ENCODE results near the gene SLC6A16.

DNA sequence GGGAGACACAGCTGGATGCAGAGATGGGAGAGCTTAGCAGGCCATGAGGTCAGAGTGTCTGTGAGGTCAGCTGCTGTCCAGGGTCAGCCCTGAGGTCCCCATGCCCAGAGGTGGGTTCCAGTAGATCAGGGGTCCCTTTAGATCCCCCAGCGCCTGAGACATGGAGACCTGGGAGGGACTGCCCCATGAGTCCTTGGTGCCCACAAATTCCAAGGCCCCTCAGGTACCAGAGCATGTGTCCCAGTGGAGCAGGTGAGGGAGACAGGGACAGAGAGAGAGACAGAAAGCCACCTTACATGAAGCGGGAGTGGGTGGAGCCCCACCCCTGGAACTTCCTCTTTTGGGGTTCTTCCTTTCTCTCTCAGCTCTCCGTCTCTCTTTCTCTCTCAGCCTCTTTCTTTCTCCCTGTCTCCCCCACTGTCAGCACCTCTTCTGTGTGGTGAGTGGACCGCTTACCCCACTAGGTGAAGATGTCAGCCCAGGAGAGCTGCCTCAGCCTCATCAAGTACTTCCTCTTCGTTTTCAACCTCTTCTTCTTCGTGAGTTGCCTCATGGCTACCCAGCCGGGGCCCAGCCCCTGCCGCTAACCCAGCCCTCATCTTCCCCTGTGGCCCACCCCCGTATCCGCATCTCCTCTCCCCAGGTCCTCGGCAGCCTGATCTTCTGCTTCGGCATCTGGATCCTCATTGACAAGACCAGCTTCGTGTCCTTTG is 10.2 kb upstream of the SLC6A16 start, which contains the start of gene CD37:
- TF ChIP-seq, protein P1, sequence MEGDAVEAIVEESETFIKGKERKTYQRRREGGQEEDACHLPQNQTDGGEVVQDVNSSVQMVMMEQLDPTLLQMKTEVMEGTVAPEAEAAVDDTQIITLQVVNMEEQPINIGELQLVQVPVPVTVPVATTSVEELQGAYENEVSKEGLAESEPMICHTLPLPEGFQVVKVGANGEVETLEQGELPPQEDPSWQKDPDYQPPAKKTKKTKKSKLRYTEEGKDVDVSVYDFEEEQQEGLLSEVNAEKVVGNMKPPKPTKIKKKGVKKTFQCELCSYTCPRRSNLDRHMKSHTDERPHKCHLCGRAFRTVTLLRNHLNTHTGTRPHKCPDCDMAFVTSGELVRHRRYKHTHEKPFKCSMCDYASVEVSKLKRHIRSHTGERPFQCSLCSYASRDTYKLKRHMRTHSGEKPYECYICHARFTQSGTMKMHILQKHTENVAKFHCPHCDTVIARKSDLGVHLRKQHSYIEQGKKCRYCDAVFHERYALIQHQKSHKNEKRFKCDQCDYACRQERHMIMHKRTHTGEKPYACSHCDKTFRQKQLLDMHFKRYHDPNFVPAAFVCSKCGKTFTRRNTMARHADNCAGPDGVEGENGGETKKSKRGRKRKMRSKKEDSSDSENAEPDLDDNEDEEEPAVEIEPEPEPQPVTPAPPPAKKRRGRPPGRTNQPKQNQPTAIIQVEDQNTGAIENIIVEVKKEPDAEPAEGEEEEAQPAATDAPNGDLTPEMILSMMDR (conservative IDR thresholded peaks at IDR 0.05), result no peak
- TF ChIP-seq EZH2 (IDR thresholded peaks at IDR 0.05; ENCODE audit: low read depth), result no peak

All from PC-9 (cell line).